GM19324 (cell line): ENCODE results near the gene MATN1.

ENCODE experiments used
- ATAC-seq: cut with Tn5 transposase; IDR thresholded peaks from one replicate; pipeline ENCODE4 v1.9.1; 2021; ENCODE audit warnings: mild to moderate bottlenecking, moderate library complexity; ENCODE audit not compliant: unreplicated experiment, low FRiP score

Gene MATN1

GRCh38 chr1:30746212-30747032, 23.0 kb upstream of the MATN1 start:
- no peak for ATAC-seq

DNA sequence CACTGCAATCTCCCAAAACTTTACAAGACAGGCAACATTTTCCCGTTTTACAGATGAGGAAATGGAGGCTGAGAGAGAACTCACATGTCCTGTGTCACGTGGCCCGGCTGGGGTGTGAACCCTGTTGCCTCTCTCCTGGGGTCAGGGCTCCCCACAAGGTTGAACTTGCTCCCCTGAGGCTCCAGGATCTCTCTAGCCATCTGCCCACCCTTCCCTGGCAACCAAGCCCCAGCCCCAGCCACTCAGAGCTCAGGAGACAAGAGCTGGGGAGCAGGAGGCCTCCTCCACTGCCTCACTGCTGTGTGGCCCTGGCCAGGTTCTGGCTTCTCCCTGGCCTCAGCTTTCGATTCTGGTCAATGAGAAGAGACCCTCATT, 22.4 kb upstream of the MATN1 start:
- no peak for ATAC-seq

- no peak for ATAC-seq
These were observed 21.9 kb upstream of the MATN1 start for GRCh38 chr1:30745156-30745833.

- ATAC-seq: peak; percentile 29
These were observed 20.8 kb upstream of the MATN1 start for GRCh38 chr1:30744060-30744756.

DNA sequence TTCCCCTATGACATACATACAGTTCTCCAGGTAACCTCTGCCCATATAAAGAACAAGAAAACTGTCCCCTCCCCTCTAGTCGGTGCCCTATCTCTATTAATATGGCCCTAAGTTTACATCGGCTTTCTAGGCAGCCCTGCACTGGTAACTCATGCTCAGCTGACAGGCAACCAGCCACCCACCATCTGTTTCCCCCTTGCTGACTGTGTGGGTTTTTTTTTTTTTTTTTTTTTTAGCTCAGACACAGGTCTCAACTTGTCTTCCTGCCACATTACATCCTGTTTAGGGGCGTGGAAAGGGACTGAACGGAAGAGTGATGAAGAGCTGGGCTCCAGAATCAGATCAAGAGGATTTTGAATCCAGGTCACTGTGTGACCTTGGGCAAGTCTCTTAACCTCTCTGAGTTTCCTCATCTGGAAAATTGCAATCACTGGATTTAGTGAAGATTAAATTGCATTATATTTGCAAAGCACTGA, 20.2 kb upstream of the MATN1 start:
- ATAC-seq: peak; percentile 39

DNA sequence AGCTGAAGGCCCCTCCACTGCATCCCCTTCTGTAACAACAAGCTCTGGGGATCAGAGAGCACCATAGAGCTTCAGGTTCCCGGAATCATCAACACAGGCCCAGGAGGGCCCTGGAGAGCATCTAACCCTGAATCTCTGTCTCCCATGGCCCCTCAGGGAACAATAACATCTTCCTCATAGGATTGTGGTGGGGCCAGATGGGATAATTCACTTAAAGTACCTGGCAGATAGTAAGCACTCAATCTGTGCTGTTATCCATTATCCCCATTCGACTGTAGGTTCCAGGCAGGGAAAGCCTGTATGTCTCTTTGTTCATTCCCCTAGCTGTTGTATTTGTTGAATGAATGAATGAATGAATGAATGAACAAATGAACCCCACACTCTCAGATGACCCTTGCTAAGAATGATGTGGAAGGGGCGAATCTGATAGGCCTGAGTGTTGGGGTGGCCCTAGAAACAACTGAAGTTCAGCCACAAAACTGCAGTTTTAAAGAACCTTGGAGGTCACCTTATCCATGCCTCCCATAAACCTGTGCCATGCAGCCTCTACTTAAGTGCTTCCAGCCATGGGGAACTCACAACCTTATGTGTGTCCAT, 19.7 kb upstream of the MATN1 start:
- no peak for ATAC-seq

GRCh38 chr1:30742300-30742962, 19.0 kb upstream of the MATN1 start:
- no peak for ATAC-seq

GRCh38 chr1:30741239-30741894, 18.0 kb upstream of the MATN1 start:
- no peak for ATAC-seq

GRCh38 chr1:30740251-30741238, 17.2 kb upstream of the MATN1 start:
- no peak for ATAC-seq

GRCh38 chr1:30739601-30740000, 16.2 kb upstream of the MATN1 start:
- no peak for ATAC-seq

DNA sequence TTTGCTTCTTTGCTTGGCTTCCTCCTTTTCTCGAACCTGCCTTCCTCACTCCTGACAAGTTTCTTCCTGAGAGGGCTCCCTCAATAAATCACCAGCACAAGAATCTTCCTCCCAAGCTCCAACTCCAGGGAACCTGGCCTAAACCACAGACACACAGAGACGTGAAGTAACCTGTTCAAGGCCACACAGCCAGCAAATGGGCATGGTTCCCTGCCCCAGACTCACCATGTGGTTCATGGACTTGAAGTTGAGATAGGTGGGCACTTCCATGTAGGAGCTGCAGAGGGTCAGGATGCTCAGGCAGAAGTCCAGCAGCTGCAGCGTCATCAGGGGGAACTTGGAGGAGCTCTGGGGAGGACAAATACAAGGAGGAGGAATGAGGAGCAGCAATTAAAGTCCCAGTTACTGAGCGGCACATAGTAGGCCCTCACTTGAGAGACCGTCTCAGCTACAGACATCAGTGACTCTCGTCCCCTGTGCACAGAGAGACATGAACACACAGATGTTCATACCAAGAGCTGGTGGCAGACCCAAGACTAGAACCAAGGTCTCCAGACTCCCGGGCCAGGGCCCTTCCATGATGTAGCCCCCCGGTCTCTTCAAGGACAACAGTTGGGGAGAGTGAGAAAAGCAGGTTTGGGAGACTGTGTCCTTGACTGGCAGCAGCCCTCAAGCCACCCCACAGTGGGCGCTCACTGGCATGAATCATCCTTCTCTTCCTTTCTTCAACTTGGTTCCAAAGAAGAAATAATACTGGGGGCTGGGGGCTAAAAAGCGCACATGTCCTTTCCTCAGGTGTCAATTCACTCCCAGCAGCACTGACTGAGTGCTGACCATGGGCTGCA, 15.6 kb upstream of the MATN1 start:
- no peak for ATAC-seq

DNA sequence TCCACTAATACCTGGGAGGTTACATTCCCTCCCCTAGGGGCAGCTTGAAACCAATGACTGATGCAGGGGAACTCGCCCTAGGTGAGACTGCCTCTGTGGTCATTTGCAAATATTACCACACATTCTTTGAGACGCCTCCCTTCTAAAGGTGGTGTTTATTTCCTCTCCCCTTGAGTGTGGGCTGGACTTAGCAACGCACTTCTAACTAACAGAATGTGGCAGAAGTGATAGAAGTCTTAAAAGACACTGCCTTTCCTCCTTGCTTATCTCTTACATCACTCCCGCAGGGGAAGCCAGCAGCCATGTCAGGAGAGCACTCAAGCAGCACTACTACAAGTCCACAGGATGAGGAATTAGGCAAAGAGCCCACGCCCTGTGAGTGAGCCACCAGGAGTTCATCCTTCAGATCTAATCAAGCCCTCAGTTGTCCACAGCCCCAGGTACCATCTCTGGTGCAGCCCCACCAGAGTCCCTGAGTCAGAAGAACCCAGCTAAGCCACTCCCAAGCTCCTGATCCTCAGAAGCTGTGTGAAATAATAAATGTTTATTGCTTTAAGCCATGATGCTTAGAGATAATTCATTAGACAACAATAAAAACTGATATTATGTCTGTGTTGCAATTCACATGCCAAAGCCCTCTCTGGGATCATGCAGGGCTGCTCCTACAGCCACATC, 14.8 kb upstream of the MATN1 start:
- no peak for ATAC-seq

- no peak for ATAC-seq
These were observed 14.1 kb upstream of the MATN1 start for GRCh38 chr1:30737357-30738039.

DNA sequence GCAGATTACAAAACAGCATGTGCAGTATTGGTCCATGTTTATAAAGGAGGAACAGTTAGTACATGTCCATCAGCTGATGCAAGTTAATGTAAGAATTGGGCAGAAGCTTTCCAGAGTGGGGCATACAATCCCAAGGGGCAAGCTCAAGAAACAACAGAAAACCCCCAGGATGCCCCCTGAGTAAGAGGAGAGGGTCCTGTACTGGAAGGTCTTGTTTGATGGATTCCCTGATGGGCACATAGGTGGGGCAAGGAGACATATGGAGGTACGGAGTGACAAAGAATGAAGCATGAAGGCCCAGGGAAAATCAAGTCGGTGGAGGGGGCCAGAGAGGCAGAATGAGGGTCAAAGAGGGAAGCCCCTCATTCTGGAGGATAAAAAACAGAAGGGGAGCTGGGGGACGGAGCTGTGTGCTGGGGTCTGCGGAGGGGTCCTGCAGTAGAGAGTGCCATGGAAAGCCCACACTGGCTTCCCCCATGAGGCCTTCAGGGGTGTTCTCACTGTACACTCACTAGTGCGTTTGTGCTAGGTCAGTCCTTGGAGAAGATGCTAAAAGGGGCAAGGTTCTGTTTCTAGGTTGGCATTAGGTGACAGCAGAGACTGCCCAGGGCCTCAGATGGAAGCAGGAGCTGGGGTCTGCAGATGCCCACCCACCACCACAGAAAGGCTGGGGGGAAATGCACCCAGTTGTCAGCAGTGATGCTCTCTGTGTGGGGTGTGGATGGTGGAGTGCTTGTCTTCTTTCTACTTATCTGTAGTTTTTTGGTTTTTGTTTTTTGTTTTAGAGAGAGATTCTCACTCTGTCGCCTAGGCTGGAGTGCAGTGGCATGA, 12.5 kb upstream of the MATN1 start:
- ATAC-seq: no peak

DNA sequence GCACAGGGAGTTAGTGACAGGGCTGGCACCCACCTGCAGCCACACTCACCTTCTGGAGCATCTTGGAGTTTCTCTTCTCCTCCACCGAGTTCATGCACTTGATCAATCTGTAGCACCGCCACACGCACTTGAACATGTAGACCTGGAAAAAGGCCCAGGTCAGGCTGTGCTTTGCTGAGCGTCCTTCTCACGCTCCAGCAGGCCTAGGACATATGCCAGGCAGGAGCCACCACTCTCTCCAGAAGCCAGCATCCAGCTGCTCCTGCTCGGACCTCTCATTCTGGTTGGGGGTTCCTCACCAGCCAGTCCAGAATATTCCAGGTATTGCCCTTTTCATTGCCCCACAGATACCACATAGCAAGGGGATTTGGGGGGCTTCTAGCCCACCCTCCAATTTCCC, 11.7 kb upstream of the MATN1 start:
- no peak for ATAC-seq

- no peak for ATAC-seq
These were observed 11.2 kb upstream of the MATN1 start for GRCh38 chr1:30734580-30734979.
